Immature natural killer cell (primary cell): Measurements from ENCODE around the gene GCNT2. TPM values are rescaled to one million over a fixed set of nuclear protein-coding genes. Genes with fewer than 3 reads are reported as not detected.
"Not testable (repeated sequence)": the region's sequence is repeated elsewhere in the genome, so short reads cannot be mapped to it uniquely, and the experiment has no call there.

Experiments used
- DNase-seq, 3 donors: peaks; one replicate each; pipeline ENCODE4 v3.0.0; 2022; ENCODE audit warnings: mixed read lengths in 1 of 3
- H3K27ac Mint-ChIP-seq, 6 donors: one replicate each; pipeline ENCODE4 v1.8.0; 2020; ENCODE audit warnings: mixed read lengths in 6 of 6, mild to moderate bottlenecking in 5 of 6, inconsistent platforms in 4 of 6, moderate library complexity in 3 of 6
- H3K27me3 Mint-ChIP-seq, 3 donors: one replicate each; pipeline ENCODE4 v1.8.0; 2020 to 2021; ENCODE audit warnings: low read depth in 3 of 3, mild to moderate bottlenecking in 3 of 3, mixed read lengths in 3 of 3, moderate library complexity in 3 of 3, inconsistent platforms in 1 of 3
- H3K36me3 Mint-ChIP-seq, 3 donors: one replicate each; pipeline ENCODE4 v1.8.0; 2020; ENCODE audit warnings: mixed read lengths in 3 of 3, inconsistent platforms in 2 of 3, mild to moderate bottlenecking in 2 of 3
- H3K4me1 Mint-ChIP-seq, 2 donors: one replicate each; pipeline ENCODE4 v1.8.0; 2020; ENCODE audit warnings: inconsistent platforms in 2 of 2, mild to moderate bottlenecking in 2 of 2, mixed read lengths in 2 of 2, moderate library complexity in 1 of 2
- H3K4me3 Mint-ChIP-seq, 5 donors: one replicate each; pipeline ENCODE4 v1.8.0; 2020; ENCODE audit warnings: mild to moderate bottlenecking in 5 of 5, mixed read lengths in 5 of 5, inconsistent platforms in 3 of 5, moderate library complexity in 3 of 5
- H3K9me3 Mint-ChIP-seq, 6 donors: one replicate each; pipeline ENCODE4 v1.8.0; 2020; ENCODE audit warnings: mild to moderate bottlenecking in 6 of 6, mixed read lengths in 6 of 6, inconsistent platforms in 4 of 6, moderate library complexity in 3 of 6
- polyA plus RNA-seq, 3 donors: library from polyadenylated mRNA; unstranded; fragments of 300-500 nt; fragmentation: Illumina TruSeq; gene quantifications; one replicate each; pipeline ENCODE4 v1.2.3, GENCODE V29; 2021

GCNT2 gene
- polyA plus RNA-seq, result under 1 TPM in 2 of 3 donors, not detected in 1; 0.47 to 0.64 TPM

DNA sequence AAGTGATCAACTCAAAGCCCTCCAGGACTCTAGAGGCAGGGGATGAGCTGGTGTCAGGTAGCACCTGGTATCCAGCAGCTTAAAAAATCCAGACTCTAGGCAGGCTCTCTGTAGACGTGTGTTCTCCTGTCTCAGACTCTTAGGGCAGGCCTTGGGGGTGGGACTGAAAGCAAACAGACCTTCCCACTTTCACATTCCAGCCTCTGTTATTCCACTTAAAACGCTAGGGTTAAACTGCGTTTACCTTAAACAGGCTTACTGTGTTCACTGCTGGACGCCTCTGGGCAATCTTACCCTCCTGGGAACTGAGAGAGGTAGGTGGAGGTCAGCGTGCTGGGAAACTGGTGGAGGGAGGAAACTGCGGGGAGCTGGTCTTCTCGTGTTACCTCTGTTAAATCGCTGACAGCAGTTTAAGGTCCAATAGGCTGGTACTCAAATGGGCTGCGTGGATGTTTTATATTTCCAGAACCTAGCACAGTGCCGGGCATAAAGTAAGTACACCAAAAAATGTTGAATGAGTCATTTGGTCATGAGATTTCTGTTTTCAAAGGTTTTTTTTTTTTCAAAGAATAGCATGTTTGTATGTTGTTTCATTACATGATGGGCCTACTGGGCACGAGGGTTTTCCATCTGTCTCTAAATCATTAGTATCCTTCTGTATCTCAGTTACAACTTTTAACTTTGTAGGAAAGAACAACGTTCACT lies at the start of gene GCNT2:
GCNT2 (plus strand) TSS at position 248 of the 705 bp plus-strand sequence. CDS start 7,561 bp downstream, outside the sequence.
- no peak within 1 kb of the TSS for H3K4me3 Mint-ChIP-seq
- H3K9me3 Mint-ChIP-seq, result no peaks in the 10 kb centered on the region
- H3K27me3 Mint-ChIP-seq, result peaks cover 4 to 15% (median 9%) of the 10 kb centered on the region in 3 donors
- no peak for DNase-seq
- no peaks in the 10 kb centered on the region for H3K36me3 Mint-ChIP-seq
- no peaks in the 10 kb centered on the region for H3K4me1 Mint-ChIP-seq
- no peak within 1 kb of the TSS for H3K27ac Mint-ChIP-seq

DNA sequence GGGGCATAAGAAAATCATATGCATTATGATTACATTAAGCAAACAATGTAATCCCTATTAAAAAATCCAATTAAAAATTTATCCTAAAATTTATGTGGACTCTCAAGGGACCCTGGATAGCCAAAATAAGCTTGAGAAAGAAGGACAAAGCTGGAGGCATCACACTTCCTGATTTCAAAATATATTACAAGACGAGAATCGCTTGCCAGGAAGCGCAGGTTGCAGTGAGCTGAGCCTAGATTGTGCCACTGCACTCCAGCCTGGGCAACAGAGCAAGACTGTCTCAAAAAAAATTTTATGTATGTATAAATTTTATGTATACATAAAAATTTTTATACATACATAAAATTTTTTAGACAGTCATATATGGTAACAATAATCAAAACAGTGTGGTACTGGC lies 48.5 kb upstream of the GCNT2 start:
- H3K4me1 Mint-ChIP-seq, result no peaks in the 10 kb centered on the region
- H3K27me3 Mint-ChIP-seq, result peaks cover 5 to 8% (median 7%) of the 10 kb centered on the region in 3 donors
- no peak for DNase-seq
- no peaks in the 10 kb centered on the region for H3K36me3 Mint-ChIP-seq
- no peak overlapping the region for H3K27ac Mint-ChIP-seq
- H3K4me3 Mint-ChIP-seq, result no peak overlapping the region
- H3K9me3 Mint-ChIP-seq, result no peaks in the 10 kb centered on the region

DNA sequence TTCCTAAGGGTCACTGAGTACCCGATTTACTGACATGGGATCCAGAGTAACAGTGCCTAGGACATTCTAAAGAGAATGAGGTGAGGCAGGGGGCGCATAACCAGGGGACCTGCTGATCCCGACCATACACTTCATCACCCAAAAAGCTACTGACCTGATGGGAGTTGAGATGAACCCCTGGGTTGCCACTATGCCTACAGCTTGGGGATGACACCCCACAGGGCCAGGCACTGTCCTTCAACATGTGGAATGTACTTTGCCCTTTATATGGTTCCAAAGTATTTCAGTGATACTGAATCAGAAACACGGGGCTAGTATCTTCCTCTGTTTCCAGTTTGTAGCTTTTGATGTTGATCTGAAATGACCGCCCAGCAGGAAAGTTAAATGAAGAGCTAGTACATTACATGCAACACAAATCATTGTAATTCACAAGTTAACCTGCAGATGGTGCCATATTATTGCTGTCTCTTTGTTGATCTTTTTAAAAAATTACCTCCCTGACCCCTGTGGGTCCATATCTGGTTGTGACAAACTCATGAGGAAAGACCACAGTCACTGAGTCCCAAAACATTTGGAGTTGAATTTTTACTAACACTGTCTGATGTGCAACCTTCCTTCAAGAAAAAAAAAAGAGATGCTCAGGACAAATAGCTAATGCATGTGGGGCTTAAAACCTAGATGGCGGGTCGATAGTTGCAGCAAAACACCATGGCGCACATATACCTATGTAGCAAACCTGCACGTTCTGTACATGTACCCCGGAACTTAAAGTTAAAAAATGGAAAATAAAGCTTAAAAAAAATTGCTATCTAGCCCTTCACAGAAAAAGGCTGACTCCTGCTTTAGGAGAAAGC lies 42.7 kb upstream of the GCNT2 start:
- DNase-seq, result peak; percentile 1 to 17 (median 14)
- Mint-ChIP-seq H3K4me3 (no peak overlapping the region), H3K27ac (no peak overlapping the region), H3K36me3 (no peaks in the 10 kb centered on the region), H3K27me3 (peaks cover 4 to 7% (median 7%) of the 10 kb centered on the region in 3 donors), H3K9me3 (peaks cover 0 to 1% (median 0%) of the 10 kb centered on the region in 6 donors), H3K4me1 (no peaks in the 10 kb centered on the region)

- H3K4me3 Mint-ChIP-seq, result no peak overlapping the region
- DNase-seq, result no peak
- H3K36me3 Mint-ChIP-seq, result no peaks in the 10 kb centered on the region
- H3K4me1 Mint-ChIP-seq, result no peaks in the 10 kb centered on the region
- H3K9me3 Mint-ChIP-seq, result peaks cover 0 to 1% (median 0%) of the 10 kb centered on the region in 6 donors
- no peak overlapping the region for H3K27ac Mint-ChIP-seq
- H3K27me3 Mint-ChIP-seq, result peaks cover 4 to 6% (median 5%) of the 10 kb centered on the region in 3 donors
Measured at GRCh38 chr6:10479939-10480700, 41.0 kb upstream of the GCNT2 start.

GRCh38 chr6:10481101-10481500 lies 40.0 kb upstream of the GCNT2 start:
- Mint-ChIP-seq H3K36me3 (no peaks in the 10 kb centered on the region), H3K27me3 (peaks cover 3 to 6% (median 5%) of the 10 kb centered on the region in 3 donors), H3K4me1 (no peaks in the 10 kb centered on the region), H3K4me3 (no peak overlapping the region), H3K9me3 (peaks cover 0 to 1% (median 0%) of the 10 kb centered on the region in 6 donors), H3K27ac (no peak overlapping the region)
- DNase-seq, result no peak

DNA sequence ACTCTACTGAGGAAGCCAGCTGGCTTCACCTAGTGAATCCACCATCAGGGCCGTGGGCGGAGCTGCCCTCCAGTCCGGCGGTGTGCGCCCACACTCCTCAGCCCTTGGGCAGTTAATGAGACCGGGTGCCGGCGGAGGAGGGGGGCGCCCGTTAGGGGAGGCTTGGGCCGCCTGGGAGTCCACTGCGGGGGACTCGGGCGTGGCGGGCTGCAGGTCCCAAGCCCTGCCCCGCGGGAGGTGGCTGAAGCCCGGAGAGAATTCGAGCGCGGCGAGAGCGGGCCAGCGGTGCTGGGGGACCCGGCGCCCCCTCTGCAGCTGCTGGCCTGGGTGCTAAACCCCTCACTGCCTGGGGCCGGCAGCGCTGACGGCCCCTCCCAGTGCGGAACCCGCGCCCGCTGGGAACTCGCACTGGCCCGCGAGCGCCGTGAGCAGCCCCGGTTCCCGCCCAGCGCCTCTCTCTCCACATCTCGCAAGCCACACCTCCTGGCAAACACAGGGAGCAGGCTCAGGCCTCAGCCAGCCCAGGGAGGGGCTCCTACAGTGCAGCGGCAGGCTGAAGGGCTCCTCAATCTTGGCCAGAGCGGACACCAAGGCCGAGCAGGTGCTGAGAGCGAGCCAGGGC lies 38.4 kb upstream of the GCNT2 start:
- H3K4me3 Mint-ChIP-seq, result no peak overlapping the region
- no peaks in the 10 kb centered on the region for H3K36me3 Mint-ChIP-seq
- H3K9me3 Mint-ChIP-seq, result peaks cover 0 to 1% (median 0%) of the 10 kb centered on the region in 6 donors
- no peak for DNase-seq
- peaks cover 3 to 5% (median 3%) of the 10 kb centered on the region in 3 donors for H3K27me3 Mint-ChIP-seq
- no peaks in the 10 kb centered on the region for H3K4me1 Mint-ChIP-seq
- no peak overlapping the region for H3K27ac Mint-ChIP-seq

DNA sequence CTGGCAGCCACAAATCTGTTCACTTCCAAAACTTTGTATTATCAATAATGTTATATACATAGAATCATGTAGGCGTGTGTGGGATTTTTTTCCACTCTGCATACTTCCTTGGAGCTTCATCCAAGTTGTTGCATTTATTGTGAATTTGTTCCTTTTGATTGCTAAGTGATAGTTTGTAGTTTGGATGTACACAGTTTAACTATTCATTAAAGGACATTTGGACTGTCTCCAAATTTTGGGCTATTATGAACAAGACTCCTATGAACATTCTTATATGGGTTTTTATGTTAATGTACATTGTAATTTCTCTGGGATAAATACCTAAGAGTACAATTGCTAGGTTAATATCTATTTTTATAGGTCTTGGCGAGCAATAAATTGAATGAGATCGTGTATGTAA lies 36.2 kb upstream of the GCNT2 start:
- Mint-ChIP-seq H3K4me1 (no peaks in the 10 kb centered on the region), H3K27me3 (peaks cover 1 to 11% (median 2%) of the 10 kb centered on the region in 3 donors), H3K36me3 (no peaks in the 10 kb centered on the region), H3K9me3 (no peaks in the 10 kb centered on the region), H3K27ac (no peak overlapping the region), H3K4me3 (no peak overlapping the region)
- no peak for DNase-seq

- H3K27me3 Mint-ChIP-seq, result peaks cover 0 to 7% (median 2%) of the 10 kb centered on the region in 3 donors
Measured at GRCh38 chr6:10485406-10485805, 35.7 kb upstream of the GCNT2 start.

GRCh38 chr6:10486215-10486614 lies 34.9 kb upstream of the GCNT2 start:
- no peak overlapping the region for H3K4me3 Mint-ChIP-seq
- H3K36me3 Mint-ChIP-seq, result no peaks in the 10 kb centered on the region
- peaks cover 0 to 3% (median 0%) of the 10 kb centered on the region in 6 donors for H3K9me3 Mint-ChIP-seq
- peaks cover 0 to 7% (median 2%) of the 10 kb centered on the region in 3 donors for H3K27me3 Mint-ChIP-seq
- H3K27ac Mint-ChIP-seq, result no peak overlapping the region
- no peaks in the 10 kb centered on the region for H3K4me1 Mint-ChIP-seq
- no peak for DNase-seq

More at GRCh38 chr6:10485406-10485805, 35.7 kb upstream of the GCNT2 start:
- no peaks in the 10 kb centered on the region for H3K9me3 Mint-ChIP-seq
- H3K36me3 Mint-ChIP-seq, result no peaks in the 10 kb centered on the region
- no peak for DNase-seq
- H3K27ac Mint-ChIP-seq, result no peak overlapping the region
- no peaks in the 10 kb centered on the region for H3K4me1 Mint-ChIP-seq
- H3K4me3 Mint-ChIP-seq, result no peak overlapping the region

- H3K9me3 Mint-ChIP-seq, H3K4me3 Mint-ChIP-seq, H3K27ac Mint-ChIP-seq, H3K4me1 Mint-ChIP-seq, DNase-seq, H3K27me3 Mint-ChIP-seq, H3K36me3 Mint-ChIP-seq: not testable (repeated sequence)
Measured at GRCh38 chr6:10486944-10487588, 34.1 kb upstream of the GCNT2 start.

DNA sequence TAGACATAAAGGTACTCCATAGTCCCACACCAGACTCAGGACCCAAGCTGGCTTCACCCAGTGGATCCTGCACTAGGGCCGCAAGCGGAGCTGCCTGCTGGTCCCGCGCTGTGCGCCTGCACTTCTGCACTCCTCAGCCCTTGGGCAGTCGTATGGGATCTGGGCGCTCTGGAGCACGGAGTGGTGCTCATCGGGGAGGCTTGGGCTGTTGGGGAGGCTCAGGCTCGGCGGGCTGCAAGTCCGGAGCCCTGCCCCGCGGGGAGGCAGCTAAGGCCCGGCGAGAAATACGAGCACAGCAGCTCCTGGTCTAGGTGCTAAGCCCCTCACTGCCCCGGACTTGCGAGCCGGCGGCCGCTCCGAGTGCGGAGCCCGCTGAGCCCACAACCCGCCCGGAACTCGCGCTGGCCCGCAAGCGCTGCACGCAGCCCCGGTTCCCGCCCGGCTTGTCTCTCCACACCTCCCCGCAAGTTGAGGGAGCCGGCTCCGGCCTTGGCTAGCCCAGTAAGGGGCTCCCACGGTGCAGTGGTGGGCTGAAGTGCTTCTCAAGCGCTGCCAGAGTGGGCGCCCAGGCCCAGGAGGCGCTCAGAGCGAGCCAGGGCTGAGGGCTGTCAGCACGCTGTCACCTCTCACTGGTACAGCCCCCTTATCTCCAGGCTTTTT lies 33.4 kb upstream of the GCNT2 start:
- H3K27me3 Mint-ChIP-seq, result peaks cover 0 to 7% (median 2%) of the 10 kb centered on the region in 3 donors
- no peaks in the 10 kb centered on the region for H3K4me1 Mint-ChIP-seq
- no peak overlapping the region for H3K4me3 Mint-ChIP-seq
- H3K9me3 Mint-ChIP-seq, result peaks cover 0 to 3% (median 0%) of the 10 kb centered on the region in 6 donors
- no peak for DNase-seq
- H3K27ac Mint-ChIP-seq, result no peak overlapping the region
- no peaks in the 10 kb centered on the region for H3K36me3 Mint-ChIP-seq

DNA sequence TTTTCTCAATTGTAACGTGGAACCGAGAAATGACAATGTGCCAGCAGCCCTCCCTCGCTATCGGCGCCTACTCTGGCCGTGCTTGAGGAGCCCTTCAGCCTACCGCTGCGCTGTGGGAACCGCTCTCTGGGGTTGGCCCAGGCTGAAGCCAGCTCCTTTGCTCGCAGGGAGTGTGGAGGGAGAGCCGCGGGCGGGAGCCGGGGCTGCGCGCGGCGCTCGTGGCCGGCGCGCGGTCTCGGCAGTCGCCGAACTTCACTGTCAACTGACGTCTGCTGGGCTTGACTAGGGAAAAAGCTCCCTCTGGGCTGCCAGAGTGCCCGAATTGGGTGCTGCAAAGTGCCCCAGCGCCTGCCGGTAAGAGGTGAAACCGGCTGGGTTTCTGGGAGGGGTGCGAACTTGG lies 29.7 kb upstream of the GCNT2 start:
- H3K4me3 Mint-ChIP-seq, result no peak overlapping the region
- no peak overlapping the region for H3K27ac Mint-ChIP-seq
- H3K36me3 Mint-ChIP-seq, result no peaks in the 10 kb centered on the region
- H3K9me3 Mint-ChIP-seq, result peaks cover 0 to 3% (median 0%) of the 10 kb centered on the region in 6 donors
- no peak for DNase-seq
- H3K4me1 Mint-ChIP-seq, result no peaks in the 10 kb centered on the region
- H3K27me3 Mint-ChIP-seq, result peaks cover 0 to 10% (median 4%) of the 10 kb centered on the region in 3 donors
